Measurements from ENCODE around the gene PLA2G2C. TPM values are rescaled to one million over a fixed set of nuclear protein-coding genes. Genes with fewer than 3 reads are reported as not detected.

Gene PLA2G2C, protein sequence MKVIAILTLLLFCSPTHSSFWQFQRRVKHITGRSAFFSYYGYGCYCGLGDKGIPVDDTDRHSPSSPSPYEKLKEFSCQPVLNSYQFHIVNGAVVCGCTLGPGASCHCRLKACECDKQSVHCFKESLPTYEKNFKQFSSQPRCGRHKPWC
- total RNA-seq = not detected in 2 replicates

DNA sequence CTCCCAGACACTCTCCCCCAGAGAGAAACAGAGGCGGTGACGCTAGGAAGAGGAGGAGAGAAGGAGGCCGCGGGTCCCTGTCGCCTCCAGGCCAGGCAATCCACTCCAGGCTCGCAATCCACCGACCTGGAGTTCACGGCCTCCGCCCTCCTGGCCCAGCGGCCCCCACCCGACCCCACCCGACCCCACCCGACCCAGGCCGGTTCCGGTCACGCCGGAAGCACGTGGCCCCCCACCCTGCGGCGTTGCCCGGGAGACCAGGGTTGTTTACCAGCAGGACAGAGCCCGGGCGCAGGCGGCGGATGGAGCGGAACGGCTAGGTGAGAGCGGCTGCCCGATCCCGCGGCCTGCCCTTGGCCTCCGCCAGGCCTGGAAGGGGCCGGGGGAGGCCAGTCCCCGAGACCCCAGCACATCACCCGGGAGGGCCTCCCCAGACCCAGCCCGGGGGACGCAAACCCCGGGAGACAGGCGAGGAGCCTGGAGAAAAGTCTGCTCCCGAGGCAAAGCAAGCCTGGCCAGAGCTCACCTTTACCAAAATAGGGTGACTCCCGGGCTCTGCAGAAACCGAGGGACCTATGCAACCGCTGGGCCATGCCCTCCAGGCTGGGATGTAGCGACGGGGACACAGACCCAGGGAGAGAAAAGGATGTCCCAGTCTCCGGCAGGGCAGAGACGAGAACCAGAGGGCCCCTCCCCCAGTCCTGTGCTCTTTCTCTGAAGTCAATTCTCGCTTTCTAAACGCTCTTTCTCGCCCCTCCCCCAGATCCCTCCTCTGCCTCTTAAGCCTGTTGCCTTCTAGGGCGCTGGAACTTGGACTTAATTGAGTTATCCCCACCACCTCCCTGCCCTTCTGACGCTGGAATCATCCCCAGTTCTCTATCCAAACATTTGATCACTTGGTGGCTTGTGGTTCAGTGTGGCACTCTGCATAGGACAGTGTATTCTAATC is at the start of gene PLA2G2C, which contains the start of gene UBXN10:
Gene PLA2G2C, minus strand, starts transcription at position 685 of the 949 bp plus-strand sequence. CDS start 9,155 bp downstream, outside the sequence.
Gene UBXN10, plus strand, starts transcription at position 263 of the 949 bp plus-strand sequence. CDS start 4,466 bp downstream, outside the sequence.

DNA sequence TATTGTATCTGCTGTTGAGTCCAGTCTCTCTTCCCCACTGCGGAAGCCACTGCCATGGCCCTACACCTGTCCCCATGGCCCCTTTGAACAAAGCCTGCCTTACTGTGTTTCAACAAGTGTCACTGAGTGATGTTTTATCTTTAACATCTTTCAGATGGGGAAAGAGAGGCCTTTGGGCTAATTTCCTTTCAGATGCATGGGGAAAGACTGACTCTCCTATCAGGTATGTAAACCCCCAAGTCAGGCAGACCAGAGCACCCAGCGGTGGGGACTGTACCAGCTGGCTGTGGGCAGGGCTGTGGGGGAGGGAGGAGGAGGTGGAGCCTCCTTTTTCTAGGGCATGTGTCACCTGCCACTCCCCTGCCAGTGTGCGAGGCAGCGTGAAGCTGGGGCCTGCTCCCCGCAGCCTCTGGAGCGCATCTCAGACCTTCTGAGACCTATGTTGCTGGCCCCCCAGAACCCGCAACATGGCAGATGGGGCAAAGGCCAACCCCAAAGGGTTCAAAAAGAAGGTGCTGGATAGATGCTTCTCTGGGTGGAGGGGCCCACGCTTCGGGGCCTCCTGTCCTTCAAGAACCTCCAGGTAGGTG is 47.3 kb downstream of the PLA2G2C start, which contains the start of gene PLA2G2F:
Gene PLA2G2F, plus strand, starts transcription at position 363 of the 590 bp plus-strand sequence. Its CDS starts 105 bp downstream, at position 468.

DNA sequence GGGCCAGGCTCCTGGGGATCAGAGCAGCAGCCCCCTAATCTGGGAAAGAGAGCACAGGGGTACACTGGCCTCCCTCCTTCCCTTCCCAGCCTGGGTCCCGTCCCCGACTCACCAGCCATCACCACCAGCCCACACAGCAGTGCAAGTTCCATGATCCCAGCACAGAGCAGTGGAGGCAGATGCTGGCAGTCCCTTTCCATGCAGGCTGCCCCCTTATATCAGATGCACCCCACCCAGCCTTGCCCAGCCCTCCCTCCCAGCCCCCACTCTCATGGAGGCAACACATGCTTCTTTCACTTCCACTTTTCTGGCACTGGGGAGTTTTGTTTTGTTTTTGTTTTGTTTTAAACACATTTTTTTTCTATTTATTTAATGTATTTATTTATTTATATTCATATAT is 67.0 kb downstream of the PLA2G2C start, which contains the start of gene PLA2G2D:
Gene PLA2G2D, minus strand, starts transcription at position 190 of the 400 bp plus-strand sequence. Its CDS starts 38 bp downstream, at position 152.

Other genes starting within 250 kb of the PLA2G2C start
- 0.72 and 9.4 TPM in 2 replicates for gene PLA2G2A, start 206.9 kb downstream of the PLA2G2C start, total RNA-seq
- 15.9 and 35.0 TPM in 2 replicates for gene PLA2G5, start 116.3 kb downstream of the PLA2G2C start, total RNA-seq
- gene PLA2G2D, start 67.0 kb downstream of the PLA2G2C start, total RNA-seq = not detected in 2 replicates
- gene PLA2G2F, start 47.2 kb downstream of the PLA2G2C start, total RNA-seq = not detected in 2 replicates
- not detected in 2 replicates for gene UBXN10, start 422 bp downstream of the PLA2G2C start, total RNA-seq
- not detected in 2 replicates for gene VWA5B1, start 104.4 kb upstream of the PLA2G2C start, total RNA-seq